Subcutaneous abdominal adipose tissue (tissue), 5 donors: ENCODE measurements around the gene LAMB1.
"Not testable (repeated sequence)": the region's sequence is repeated elsewhere in the genome, so short reads cannot be mapped to it uniquely, and the experiment has no call there.

ENCODE experiments used
- H3K27ac ChIP-seq: one replicate; pipeline ENCODE4 v1.7.0; 2013; ENCODE audit warnings: low read depth, mild to moderate bottlenecking, inconsistent platforms, low read length, moderate library complexity
- H3K27me3 ChIP-seq, 5 donors: one replicate each; pipeline ENCODE4 v1.7.0; 2013; ENCODE audit warnings: low read length in 5 of 5, inconsistent platforms in 1 of 5; ENCODE audit not compliant: control insufficient read depth in 5 of 5, insufficient read depth in 4 of 5
- H3K36me3 ChIP-seq, 5 donors: one replicate each; pipeline ENCODE4 v1.7.0; 2013; ENCODE audit warnings: low read length in 5 of 5; ENCODE audit not compliant: control insufficient read depth in 5 of 5, insufficient read depth in 5 of 5
- H3K4me1 ChIP-seq, 5 donors: one replicate each; pipeline ENCODE4 v1.7.0; 2013; ENCODE audit warnings: low read length in 5 of 5, mild to moderate bottlenecking in 3 of 5, moderate library complexity in 1 of 5; ENCODE audit not compliant: control insufficient read depth in 5 of 5, insufficient read depth in 5 of 5
- H3K4me3 ChIP-seq, 5 donors: one replicate each; pipeline ENCODE4 v1.7.0; 2013; ENCODE audit warnings: low read length in 5 of 5, low read depth in 1 of 5
- H3K9ac ChIP-seq, 5 donors: one replicate each; pipeline ENCODE4 v1.7.0; 2013; ENCODE audit warnings: low read length in 5 of 5, mild to moderate bottlenecking in 4 of 5, moderate library complexity in 3 of 5
- H3K9me3 ChIP-seq, 5 donors: one replicate each; pipeline ENCODE4 v1.7.0; 2013; ENCODE audit warnings: low read length in 5 of 5; ENCODE audit not compliant: control insufficient read depth in 5 of 5
- donor health status: healthy.
- donor health status: healthy.
- donor health status: healthy.
- donor health status: healthy.
- donor health status: healthy.

The LAMB1 gene

GRCh38 chr7:107890962-107891635, 111.9 kb downstream of the LAMB1 start, which contains the start of gene DLD:
Gene DLD (plus strand): TSS chr7:107891183. CDS start chr7:107891251, 68 bp downstream.
- Histone ChIP-seq H3K27ac (peak within 1 kb of the TSS; percentile 93), H3K4me3 (peak within 1 kb of the TSS; percentile 79 to 93 (median 88)), H3K4me1 (peaks cover 3 to 43% (median 37%) of the 10 kb centered on the region in 5 donors), H3K9me3 (no peaks in the 10 kb centered on the region), H3K27me3 (no peaks in the 10 kb centered on the region), H3K9ac (peak within 1 kb of the TSS; percentile 88 to 97 (median 95)), H3K36me3 (peaks cover 15 to 20% (median 16%) of the 10 kb centered on the region in 5 donors)

GRCh38 chr7:107890493-107890961, 112.4 kb downstream of the LAMB1 start:
- Histone ChIP-seq H3K4me3 (peak overlapping the region; percentile 79 to 93 (median 88)), H3K36me3 (peaks cover 10 to 15% (median 14%) of the 10 kb centered on the region in 5 donors), H3K27ac (peak overlapping the region; percentile 93), H3K9ac (peak overlapping the region; percentile 88 to 97 (median 95)), H3K27me3 (no peaks in the 10 kb centered on the region), H3K4me1 (peaks cover 3 to 43% (median 36%) of the 10 kb centered on the region in 5 donors), H3K9me3 (no peaks in the 10 kb centered on the region)

GRCh38 chr7:107889992-107890391, 113.0 kb downstream of the LAMB1 start:
- Histone ChIP-seq H3K4me3 (peak overlapping the region in 3 of 5 donors; percentile 82 to 93 (median 93)), H3K4me1 (peaks cover 3 to 41% (median 36%) of the 10 kb centered on the region in 5 donors), H3K36me3 (peaks cover 5 to 10% (median 8%) of the 10 kb centered on the region in 5 donors), H3K9me3 (no peaks in the 10 kb centered on the region), H3K9ac (peak overlapping the region in 1 of 5 donors; percentile 88), H3K27me3 (no peaks in the 10 kb centered on the region), H3K27ac (no peak overlapping the region)

GRCh38 chr7:107887827-107888226, 115.1 kb downstream of the LAMB1 start:
- H3K9me3 ChIP-seq, H3K9ac ChIP-seq, H3K27me3 ChIP-seq, H3K4me3 ChIP-seq, H3K36me3 ChIP-seq, H3K27ac ChIP-seq: not testable (repeated sequence)
- peaks cover 3 to 30% (median 21%) of the 10 kb centered on the region in 5 donors for H3K4me1 ChIP-seq

GRCh38 chr7:107884066-107884818, 118.7 kb downstream of the LAMB1 start:
- Histone ChIP-seq H3K4me1 (peaks cover 0 to 9% (median 8%) of the 10 kb centered on the region in 5 donors), H3K27ac (no peak overlapping the region), H3K9me3 (no peaks in the 10 kb centered on the region), H3K9ac (no peak overlapping the region), H3K4me3 (no peak overlapping the region), H3K27me3 (no peaks in the 10 kb centered on the region), H3K36me3 (no peaks in the 10 kb centered on the region)

- no peaks in the 10 kb centered on the region for H3K9me3 ChIP-seq
- H3K4me3 ChIP-seq = no peak overlapping the region
- H3K36me3 ChIP-seq = no peaks in the 10 kb centered on the region
- no peak overlapping the region for H3K27ac ChIP-seq
- H3K9ac ChIP-seq = no peak overlapping the region
- no peaks in the 10 kb centered on the region for H3K27me3 ChIP-seq
- peaks cover 0 to 9% (median 9%) of the 10 kb centered on the region in 5 donors for H3K4me1 ChIP-seq
Observed at GRCh38 chr7:107882766-107883165, 120.2 kb downstream of the LAMB1 start.

- Histone ChIP-seq H3K27me3 (no peaks in the 10 kb centered on the region), H3K9me3 (no peaks in the 10 kb centered on the region), H3K27ac (no peak overlapping the region), H3K4me1 (peaks cover 0 to 17% (median 9%) of the 10 kb centered on the region in 5 donors), H3K36me3 (no peaks in the 10 kb centered on the region), H3K4me3 (no peak overlapping the region), H3K9ac (no peak overlapping the region)
Observed at GRCh38 chr7:107879400-107880035, 123.4 kb downstream of the LAMB1 start.

- Histone ChIP-seq H3K9ac (no peak overlapping the region), H3K36me3 (no peaks in the 10 kb centered on the region), H3K4me1 (peaks cover 0 to 17% (median 6%) of the 10 kb centered on the region in 5 donors), H3K27me3 (no peaks in the 10 kb centered on the region), H3K4me3 (no peak overlapping the region), H3K27ac (no peak overlapping the region), H3K9me3 (no peaks in the 10 kb centered on the region)
Observed at GRCh38 chr7:107878636-107879035, 124.3 kb downstream of the LAMB1 start.

- Histone ChIP-seq H3K36me3 (no peaks in the 10 kb centered on the region), H3K27ac (no peak overlapping the region), H3K9ac (no peak overlapping the region), H3K4me3 (no peak overlapping the region), H3K4me1 (peaks cover 0 to 17% (median 3%) of the 10 kb centered on the region in 5 donors), H3K9me3 (no peaks in the 10 kb centered on the region), H3K27me3 (no peaks in the 10 kb centered on the region)
Observed at GRCh38 chr7:107877731-107878382, 125.1 kb downstream of the LAMB1 start.
